GM19468 (cell line): ENCODE data around the gene PPP6R3.
"Not testable (repeated sequence)": the region's sequence is repeated elsewhere in the genome, so short reads cannot be mapped to it uniquely, and the experiment has no call there.

Source experiments
- ATAC-seq: cut with Tn5 transposase; IDR thresholded peaks from one replicate; pipeline ENCODE4 v1.9.1; 2021; ENCODE audit warnings: mild to moderate bottlenecking, moderate library complexity, moderate number of reproducible peaks; ENCODE audit not compliant: unreplicated experiment; ENCODE audit errors: extremely low read depth

The PPP6R3 gene

DNA sequence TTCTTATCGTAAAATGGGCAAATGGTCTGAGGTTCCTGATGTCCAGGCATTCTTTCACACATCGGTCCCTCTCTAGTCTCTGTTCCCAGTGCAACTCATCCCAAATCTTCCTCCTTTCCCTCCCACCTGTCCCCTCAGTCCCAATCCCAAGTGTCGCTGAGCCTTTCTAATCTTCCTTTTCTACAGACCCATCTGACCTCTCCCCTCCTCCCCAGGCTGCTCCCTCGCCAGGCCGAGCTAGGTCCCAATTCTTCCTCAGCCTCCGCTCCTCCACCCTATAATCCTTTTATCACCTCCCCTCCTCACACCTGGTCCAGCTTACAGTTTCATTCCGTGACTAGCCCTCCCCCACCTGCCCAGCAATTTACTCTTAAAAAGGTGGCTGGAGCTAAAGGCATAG is 174.6 kb downstream of the PPP6R3 start:
- ATAC-seq = not testable (repeated sequence)

- not testable (repeated sequence) for ATAC-seq
These were observed 175.3 kb downstream of the PPP6R3 start for GRCh38 chr11:68635883-68636282.

DNA sequence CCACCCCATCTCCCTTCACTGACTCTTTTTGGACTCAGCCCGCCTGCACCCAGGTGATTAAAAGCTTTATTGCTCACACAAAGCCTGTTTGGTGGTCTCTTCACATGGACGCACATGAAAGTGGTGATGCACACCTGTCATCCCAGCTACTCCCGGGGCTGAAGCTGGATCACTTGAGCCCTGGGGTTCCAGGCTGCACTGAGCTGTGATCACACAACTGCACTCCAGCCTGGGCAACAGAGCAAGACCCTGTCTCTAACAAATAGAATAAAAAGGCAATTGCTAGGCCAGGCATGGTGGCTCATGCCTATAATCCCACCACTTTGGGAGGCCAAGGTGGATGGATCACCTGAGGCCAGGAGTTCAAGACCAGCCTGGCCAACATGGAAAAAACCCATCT is 178.8 kb downstream of the PPP6R3 start:
- not testable (repeated sequence) for ATAC-seq

DNA sequence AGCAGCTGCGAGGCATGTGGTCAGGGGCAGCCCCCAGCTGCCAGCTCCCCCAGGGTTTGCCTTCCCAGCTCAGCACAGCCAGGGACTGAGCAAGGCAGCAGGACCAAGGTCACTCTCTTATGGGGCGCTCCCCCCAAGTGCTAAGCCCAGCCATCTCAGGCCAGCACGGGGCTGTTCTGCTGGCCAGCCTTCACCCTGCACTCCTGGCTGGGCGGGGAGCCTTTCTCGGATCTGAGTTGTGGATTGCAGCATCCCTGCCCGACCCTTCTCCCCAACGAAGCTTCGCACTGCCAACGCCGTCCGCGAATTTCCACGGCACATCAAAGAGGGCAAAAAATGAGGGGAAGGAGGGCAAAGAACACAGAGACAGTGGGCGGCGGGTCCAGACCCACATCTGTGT is 181.3 kb downstream of the PPP6R3 start:
- ATAC-seq = no peak

GRCh38 chr11:68643585-68643984 is 183.0 kb downstream of the PPP6R3 start:
- no peak for ATAC-seq

- no peak for ATAC-seq
These were observed 186.3 kb downstream of the PPP6R3 start for GRCh38 chr11:68646832-68647231.

DNA sequence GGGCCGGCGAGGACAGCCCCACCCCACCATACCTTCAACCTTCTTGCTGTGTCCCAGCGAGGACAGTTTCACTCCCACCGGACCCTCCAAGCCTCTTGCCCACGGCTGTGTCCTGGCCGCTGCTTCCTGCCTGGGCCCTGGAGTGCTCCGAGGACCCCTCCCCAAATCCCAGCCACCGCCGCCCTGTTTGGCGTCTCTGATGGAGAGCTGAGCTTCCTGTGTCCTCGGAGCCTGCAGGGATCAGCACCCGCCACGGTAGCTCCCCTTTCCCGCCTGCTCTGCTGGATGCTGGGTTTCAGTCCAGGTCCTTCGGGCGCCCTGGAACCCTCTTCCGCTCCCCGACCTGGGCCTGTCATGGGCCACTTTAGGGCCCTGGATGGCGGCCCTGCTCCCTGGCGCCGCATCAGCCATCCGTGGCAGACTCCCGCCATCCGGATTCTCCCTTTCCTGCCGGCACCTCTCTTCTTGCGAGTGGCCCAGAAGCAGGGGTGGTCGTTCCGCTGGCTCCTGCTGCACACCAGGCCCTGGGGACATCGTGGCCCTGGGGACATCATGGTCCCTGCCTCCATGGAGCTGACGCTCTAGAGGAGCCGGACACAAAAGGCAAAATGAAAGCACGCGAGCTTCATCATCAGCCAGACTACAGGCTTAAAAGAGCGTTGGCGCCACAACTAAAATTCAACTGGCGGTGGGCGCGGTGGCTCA is 189.5 kb downstream of the PPP6R3 start:
- ATAC-seq = no peak

- no peak for ATAC-seq
These were observed 190.2 kb downstream of the PPP6R3 start for GRCh38 chr11:68650801-68651200.

DNA sequence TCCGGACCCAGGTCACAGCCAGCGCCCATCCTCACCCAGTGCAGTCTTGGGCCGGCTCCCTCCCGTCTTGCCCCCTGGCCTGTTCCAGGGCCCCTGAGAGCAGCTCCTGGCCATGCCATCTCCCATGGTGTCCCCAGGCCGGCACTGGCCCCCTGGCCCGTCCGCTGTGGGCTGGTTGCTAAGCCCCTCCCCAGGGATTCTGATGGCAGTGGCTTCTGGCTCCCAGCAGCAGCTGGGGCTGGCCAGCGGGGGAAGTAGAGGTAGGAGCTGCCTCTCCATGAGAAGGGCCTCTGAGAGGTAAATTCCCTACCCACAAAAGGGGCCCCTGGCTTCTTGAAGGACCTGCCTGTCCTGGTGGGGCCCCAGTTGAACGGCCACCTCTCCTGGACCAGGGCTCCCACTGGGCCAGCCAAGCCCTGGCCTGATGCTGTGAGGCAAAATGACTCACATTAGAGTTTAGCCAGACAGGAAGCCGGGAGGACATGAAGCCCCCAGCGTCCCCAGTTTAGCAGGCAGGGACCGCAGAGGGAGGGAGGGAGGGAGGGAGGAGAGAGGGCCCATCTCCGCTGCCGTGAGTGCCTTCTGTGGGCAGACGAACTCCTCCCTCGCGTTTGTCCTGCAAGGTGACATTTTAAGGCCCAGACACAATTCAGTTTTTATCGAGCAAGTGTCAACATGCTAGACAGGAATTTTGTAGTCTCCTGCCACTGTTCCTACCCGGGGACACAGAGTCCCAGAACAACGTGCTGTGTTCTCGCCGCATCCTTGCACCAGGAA is 190.8 kb downstream of the PPP6R3 start:
- no peak for ATAC-seq

GRCh38 chr11:68651985-68652682 is 191.6 kb downstream of the PPP6R3 start:
- no peak for ATAC-seq

DNA sequence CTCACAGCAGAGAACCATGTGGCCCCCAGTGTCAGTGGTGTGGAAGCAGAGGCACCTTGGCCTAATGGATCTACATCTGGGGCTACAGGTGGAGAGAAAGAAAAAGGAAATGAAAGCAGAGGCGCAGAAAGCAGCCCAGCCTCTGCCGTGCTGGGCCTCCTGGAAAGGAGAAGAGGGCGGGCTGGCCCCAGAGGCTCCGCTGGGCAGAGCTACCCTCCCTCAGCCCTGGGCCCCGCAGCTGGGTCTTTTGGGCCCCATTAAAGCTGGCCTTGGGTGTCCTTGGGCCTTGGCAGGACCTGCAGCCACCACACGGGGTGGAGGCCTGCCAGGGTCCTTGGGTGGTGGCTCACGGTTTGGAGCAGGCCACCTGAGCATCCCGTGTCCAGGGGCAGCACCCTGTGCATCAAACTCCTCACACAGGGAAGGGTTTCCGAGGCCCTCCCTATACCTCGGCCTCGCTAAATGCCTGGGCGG is 192.2 kb downstream of the PPP6R3 start:
- no peak for ATAC-seq

DNA sequence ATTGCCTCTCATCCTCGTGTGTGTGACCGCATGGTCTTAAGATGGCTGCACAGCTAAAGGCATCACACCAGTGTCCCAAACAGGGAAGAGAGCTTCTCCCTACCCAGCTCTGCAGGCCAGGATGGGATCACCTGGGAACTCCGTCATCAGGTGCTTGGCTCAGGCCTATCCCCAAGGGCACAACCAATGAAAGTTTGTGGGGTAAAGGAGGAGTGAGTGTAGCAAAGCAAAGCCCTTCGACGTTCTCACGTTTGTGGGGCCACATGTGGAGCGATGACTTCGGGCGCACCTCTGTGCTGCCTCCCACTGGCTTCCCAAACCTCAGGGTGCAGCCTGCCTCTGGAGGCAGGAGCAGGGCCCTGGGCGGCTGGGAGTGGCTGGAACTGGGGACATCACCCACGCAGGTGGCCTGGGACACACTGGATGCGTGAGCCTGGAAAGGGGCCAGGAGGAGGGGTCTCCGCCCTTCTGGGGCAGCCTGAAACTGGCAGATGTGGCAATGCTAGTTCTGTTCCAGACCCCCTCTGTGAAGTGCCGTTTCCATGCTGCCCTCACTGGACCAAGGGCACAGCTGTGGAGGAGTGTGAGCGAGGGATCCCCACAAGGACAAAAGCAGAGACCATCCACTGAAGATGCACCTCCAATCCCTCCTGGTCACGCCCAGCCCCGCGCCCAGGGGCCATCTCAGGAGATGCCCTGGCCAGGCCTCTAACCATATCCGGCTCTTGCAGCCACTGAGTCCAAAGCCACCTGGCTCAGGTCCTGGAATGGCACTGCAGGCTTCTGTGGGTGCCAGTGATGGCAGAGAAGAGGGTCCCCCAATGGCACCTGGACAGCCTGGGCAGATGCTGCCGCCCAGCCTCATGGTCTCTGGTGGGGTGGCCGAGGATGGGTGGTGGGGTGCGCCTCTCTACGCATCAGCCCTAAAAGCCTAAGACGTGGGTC is 193.2 kb downstream of the PPP6R3 start:
- ATAC-seq = no peak

DNA sequence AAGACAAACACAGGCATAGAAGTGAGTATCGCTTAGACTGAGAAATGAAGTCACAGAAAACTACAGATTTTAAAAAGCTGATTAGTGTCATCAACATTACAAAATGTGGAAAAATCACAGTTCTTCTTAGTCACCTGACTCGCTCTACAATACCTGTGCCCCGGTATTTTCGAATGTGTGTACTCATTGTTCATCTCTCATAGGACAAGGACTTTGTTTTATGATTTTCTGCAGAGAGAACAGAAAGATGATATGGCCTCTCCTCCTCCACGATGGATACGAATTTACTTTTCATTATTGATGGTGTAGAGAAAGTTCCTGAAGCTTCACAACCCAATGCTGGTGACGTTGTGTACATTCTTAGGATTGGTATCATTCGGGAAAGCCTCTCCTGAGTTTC is 194.4 kb downstream of the PPP6R3 start:
- ATAC-seq = no peak

- ATAC-seq = no peak
These were observed 194.9 kb downstream of the PPP6R3 start for GRCh38 chr11:68655406-68655805.

DNA sequence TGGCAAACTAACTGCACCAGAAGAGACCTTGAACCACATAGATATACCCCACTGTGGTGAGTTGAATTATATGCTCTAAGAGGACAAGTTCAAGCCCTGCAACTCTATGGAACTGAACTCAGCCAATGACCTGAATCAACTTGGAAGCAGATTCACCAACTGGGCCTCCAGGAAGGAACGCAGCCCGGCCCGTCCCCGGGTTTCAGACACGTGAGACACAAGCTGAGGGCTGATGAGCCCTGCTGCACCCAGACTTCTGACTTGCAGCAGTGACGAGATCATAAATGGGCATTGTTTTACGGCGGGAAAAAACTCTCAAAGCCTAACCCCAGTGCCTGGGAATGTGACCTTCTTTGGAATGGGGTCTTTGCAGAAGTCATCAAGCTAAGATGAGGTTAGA is 195.3 kb downstream of the PPP6R3 start:
- ATAC-seq = no peak

- no peak for ATAC-seq
These were observed 196.6 kb downstream of the PPP6R3 start for GRCh38 chr11:68657021-68657780.

DNA sequence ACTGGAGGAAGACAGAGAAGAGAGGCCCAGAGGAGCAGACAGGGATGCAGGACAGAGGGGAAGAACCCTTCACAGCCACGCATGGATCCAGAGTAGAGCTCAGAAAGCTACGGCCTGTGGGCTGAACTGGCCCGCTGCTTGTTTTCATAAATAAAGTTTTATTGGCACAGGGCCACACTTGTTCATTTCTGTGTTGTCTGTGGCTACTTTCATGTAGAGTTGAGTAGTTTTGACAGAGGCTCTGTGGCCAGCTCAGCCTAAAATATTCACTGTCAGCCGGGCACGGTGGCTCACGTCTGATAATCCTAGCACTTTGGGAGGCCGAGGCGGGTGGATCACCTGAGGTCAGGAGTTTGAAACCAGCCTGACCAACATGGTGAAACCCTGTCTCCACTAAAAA is 197.5 kb downstream of the PPP6R3 start:
- ATAC-seq = no peak

- ATAC-seq = no peak
These were observed 198.1 kb downstream of the PPP6R3 start for GRCh38 chr11:68658661-68659060.
